NB4 (cell line): ENCODE results near the gene MYLK2.
"Not testable (repeated sequence)": the region's sequence is repeated elsewhere in the genome, so short reads cannot be mapped to it uniquely, and the experiment has no call there.

Experiments used
- DNase-seq: peaks from one replicate; pipeline ENCODE4 v3.0.0; 2010; ENCODE audit warnings: low read depth
- H3K4me3 ChIP-seq: one replicate; pipeline ENCODE4 v1.5.1; 2011; ENCODE audit warnings: mild to moderate bottlenecking, low read depth, low read length, moderate library complexity
- MYC ChIP-seq: IDR thresholded peaks from 2 replicates; pipeline ENCODE4 v1.6.1; 2011; ENCODE audit warnings: low read depth, low read length
- POLR2A ChIP-seq: IDR thresholded peaks from 2 replicates; pipeline ENCODE4 v1.6.1; 2011; ENCODE audit warnings: mild to moderate bottlenecking; ENCODE audit not compliant: insufficient read length; ENCODE audit errors: extremely low read depth
- TF ChIP-seq, protein P1 (sequence below): IDR thresholded peaks from 2 replicates; pipeline ENCODE4 v1.6.1; 2011; ENCODE audit warnings: low read depth, low read length
- TF ChIP-seq, protein P2 (sequence below): IDR thresholded peaks from one replicate; pipeline ENCODE4 v1.5.1; 2012; ENCODE audit warnings: low read depth, low read length

Gene MYLK2

DNA sequence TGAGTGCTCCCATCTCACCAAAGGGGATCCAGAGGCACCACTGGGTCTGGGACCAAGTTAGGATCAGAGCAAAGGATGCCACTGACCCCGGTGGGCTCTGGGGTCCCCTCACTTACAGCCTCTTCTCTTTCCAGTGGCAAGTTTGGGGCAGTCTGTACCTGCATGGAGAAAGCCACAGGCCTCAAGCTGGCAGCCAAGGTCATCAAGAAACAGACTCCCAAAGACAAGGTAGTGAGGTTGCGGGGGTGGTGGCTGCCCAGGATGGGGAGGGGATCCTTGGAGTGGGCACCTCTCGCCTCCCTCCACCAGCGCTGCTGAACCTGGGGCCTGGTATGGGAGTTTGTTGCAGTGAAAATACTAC lies 4.9 kb downstream of the MYLK2 start:
- TF ChIP-seq, protein P1, sequence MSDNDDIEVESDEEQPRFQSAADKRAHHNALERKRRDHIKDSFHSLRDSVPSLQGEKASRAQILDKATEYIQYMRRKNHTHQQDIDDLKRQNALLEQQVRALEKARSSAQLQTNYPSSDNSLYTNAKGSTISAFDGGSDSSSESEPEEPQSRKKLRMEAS: no peak
- TF ChIP-seq, protein P2, sequence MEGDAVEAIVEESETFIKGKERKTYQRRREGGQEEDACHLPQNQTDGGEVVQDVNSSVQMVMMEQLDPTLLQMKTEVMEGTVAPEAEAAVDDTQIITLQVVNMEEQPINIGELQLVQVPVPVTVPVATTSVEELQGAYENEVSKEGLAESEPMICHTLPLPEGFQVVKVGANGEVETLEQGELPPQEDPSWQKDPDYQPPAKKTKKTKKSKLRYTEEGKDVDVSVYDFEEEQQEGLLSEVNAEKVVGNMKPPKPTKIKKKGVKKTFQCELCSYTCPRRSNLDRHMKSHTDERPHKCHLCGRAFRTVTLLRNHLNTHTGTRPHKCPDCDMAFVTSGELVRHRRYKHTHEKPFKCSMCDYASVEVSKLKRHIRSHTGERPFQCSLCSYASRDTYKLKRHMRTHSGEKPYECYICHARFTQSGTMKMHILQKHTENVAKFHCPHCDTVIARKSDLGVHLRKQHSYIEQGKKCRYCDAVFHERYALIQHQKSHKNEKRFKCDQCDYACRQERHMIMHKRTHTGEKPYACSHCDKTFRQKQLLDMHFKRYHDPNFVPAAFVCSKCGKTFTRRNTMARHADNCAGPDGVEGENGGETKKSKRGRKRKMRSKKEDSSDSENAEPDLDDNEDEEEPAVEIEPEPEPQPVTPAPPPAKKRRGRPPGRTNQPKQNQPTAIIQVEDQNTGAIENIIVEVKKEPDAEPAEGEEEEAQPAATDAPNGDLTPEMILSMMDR: no peak
- TF ChIP-seq POLR2A (no peak), MYC (no peak)
- no peak for DNase-seq
- no peak overlapping the region for H3K4me3 ChIP-seq

DNA sequence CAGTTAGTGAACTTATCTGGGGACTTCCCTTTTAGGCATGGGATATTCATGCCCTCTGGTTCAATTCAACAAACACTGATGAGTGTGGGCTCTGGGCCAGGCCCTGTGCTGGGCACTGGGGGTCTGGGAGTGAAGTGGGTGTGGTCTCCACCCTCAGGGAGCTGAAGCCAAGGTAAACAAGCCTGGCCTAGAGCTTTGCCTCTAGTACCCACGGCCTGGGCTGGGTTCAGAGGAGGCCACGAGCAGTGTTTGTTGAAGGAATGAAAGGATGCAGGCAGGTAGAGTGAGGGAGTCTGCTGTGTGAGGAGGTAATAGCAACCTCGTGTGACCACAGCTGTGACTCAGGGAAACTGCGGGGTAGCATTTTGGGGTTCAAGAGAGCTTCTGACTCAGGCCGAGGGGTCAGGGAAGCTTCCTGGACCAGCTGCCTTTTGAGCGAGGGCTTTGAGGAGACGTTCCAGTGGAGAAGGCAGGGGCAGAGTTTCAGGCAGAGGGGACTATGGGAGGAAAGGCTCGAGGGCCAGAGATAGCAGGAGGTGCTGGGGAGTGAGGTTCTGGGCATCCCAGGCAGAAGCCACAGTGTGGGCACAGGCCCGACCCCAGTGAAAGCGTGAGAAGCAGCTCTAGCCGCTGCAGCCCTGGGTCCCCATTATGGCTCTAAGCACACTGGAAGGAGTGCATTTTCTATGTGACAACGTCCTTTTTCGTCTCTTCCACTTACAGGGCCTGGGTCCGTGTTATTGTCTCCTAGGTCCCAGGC lies 5.6 kb downstream of the MYLK2 start:
- TF ChIP-seq MYC (no peak), POLR2A (no peak)
- TF ChIP-seq, protein P1: no peak
- TF ChIP-seq, protein P2: no peak
- no peak for DNase-seq
- no peak overlapping the region for H3K4me3 ChIP-seq

DNA sequence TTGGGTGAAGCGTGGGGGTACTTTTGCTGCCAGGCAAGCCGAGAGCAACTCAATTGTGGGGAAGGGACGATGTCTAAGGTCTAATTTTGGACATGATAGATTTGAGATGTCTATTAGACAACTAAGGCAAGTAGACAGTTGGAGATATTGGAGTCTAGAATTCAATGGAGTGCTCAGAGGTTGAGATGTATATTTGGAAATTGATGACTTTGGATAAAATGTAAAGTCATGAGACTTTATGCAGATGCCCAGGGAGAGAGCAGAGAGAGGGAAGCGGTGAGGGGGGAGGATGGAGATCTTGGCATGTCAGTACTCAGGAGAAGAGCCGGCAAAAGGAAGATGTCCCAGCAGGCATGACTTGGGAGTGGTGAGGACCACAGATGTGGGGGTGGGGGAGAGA lies 6.9 kb downstream of the MYLK2 start:
- H3K4me3 ChIP-seq: no peak overlapping the region
- TF ChIP-seq, protein P1: no peak
- TF ChIP-seq POLR2A (no peak), MYC (no peak)
- TF ChIP-seq, protein P2: no peak
- DNase-seq: no peak

GRCh38 chr20:31827059-31827458 lies 7.9 kb downstream of the MYLK2 start:
- DNase-seq: no peak
- TF ChIP-seq, protein P1: no peak
- TF ChIP-seq MYC (no peak), POLR2A (no peak)
- TF ChIP-seq, protein P2: no peak
- no peak overlapping the region for H3K4me3 ChIP-seq

DNA sequence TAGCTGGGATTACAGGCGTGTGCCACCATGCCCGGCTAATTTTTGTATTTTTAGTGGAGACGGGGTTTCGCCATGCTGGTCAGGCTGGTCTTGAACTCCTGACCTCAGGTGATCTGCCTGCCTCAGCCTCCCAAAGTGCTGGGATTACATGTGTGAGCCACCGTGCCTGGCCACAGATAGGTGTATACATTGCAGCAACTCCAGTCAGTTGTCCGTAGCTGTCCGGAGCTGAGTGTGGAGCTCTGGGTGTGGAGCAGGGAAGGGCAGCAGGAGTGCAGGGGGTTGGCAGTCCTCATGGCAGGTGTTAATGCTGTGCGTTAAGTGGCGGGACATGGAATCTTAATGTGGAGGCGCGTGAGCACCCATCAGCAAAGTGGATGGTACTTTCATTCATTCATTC lies 8.9 kb downstream of the MYLK2 start:
- H3K4me3 ChIP-seq, DNase-seq: not testable (repeated sequence)

- no peak for TF ChIP-seq MYC
- no peak overlapping the region for H3K4me3 ChIP-seq
- no peak for DNase-seq
Observed at GRCh38 chr20:31829731-31830130, 10.6 kb downstream of the MYLK2 start.

DNA sequence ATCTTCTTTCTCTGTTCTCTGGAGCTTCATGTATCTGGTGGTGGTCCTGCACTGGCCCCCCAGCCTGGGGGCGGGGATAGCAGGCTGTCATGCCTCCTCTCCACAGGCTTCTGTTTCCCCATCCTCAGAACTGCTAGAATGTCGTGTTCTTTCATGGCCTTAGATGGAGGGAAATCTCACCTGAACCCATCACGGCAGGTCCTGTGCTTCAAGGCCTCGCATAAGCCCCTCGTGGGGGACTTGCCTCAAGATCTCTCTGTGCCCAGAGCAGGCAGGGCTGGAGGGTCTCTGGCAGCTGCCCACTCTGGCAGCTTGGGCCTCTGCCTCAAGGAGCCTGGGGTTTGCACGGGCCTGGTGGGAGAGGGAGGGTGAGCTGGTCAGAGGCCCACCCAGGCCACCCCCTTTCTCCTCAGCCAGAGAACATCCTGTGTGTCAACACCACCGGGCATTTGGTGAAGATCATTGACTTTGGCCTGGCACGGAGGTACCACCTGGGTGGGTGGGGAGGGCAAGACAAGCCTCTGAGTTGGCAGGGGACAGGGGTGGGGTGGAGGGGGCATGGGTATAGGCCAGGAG lies 11.3 kb downstream of the MYLK2 start:
- TF ChIP-seq, protein P2: no peak
- TF ChIP-seq, protein P1: no peak
- no peak for DNase-seq
- H3K4me3 ChIP-seq: no peak overlapping the region
